ENCODE data around the gene NFATC1.

NFATC1 gene

GRCh38 chr18:79368681-79369080, 27.0 kb upstream of the NFATC1 start:
- no peak for ATAC-seq
- no peak for TF ChIP-seq ZC3H10 (CRISPR knock-in tag; IDR thresholded peaks at IDR 0.05)
- no peak for TF ChIP-seq BACH2 (CRISPR knock-in tag; IDR thresholded peaks at IDR 0.05; ENCODE audit: borderline replicate concordance)
- TF ChIP-seq ESRRG (CRISPR knock-in tag; IDR thresholded peaks at IDR 0.05): no peak
- no peak for TF ChIP-seq SNAI2 (CRISPR knock-in tag; IDR thresholded peaks at IDR 0.05)
- no peak for TF ChIP-seq ZNF565 (CRISPR knock-in tag; conservative IDR thresholded peaks at IDR 0.05; ENCODE audit: low read depth)
- TF ChIP-seq TSHZ2 (CRISPR knock-in tag; IDR thresholded peaks at IDR 0.05): no peak
- no peak for TF ChIP-seq GLIS3 (CRISPR knock-in tag; IDR thresholded peaks at IDR 0.05)
- TF ChIP-seq, protein P1, sequence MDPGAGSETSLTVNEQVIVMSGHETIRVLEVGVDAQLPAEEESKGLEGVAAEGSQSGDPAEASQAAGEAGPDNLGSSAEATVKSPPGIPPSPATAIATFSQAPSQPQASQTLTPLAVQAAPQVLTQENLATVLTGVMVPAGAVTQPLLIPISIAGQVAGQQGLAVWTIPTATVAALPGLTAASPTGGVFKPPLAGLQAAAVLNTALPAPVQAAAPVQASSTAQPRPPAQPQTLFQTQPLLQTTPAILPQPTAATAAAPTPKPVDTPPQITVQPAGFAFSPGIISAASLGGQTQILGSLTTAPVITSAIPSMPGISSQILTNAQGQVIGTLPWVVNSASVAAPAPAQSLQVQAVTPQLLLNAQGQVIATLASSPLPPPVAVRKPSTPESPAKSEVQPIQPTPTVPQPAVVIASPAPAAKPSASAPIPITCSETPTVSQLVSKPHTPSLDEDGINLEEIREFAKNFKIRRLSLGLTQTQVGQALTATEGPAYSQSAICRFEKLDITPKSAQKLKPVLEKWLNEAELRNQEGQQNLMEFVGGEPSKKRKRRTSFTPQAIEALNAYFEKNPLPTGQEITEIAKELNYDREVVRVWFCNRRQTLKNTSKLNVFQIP (CRISPR knock-in tag; IDR thresholded peaks at IDR 0.05; ENCODE audit: borderline replicate concordance, low read depth): no peak
- TF ChIP-seq, protein P2, sequence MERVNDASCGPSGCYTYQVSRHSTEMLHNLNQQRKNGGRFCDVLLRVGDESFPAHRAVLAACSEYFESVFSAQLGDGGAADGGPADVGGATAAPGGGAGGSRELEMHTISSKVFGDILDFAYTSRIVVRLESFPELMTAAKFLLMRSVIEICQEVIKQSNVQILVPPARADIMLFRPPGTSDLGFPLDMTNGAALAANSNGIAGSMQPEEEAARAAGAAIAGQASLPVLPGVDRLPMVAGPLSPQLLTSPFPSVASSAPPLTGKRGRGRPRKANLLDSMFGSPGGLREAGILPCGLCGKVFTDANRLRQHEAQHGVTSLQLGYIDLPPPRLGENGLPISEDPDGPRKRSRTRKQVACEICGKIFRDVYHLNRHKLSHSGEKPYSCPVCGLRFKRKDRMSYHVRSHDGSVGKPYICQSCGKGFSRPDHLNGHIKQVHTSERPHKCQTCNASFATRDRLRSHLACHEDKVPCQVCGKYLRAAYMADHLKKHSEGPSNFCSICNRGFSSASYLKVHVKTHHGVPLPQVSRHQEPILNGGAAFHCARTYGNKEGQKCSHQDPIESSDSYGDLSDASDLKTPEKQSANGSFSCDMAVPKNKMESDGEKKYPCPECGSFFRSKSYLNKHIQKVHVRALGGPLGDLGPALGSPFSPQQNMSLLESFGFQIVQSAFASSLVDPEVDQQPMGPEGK (CRISPR knock-in tag; IDR thresholded peaks at IDR 0.05; ENCODE audit: borderline replicate concordance): no peak
- TF ChIP-seq RARB (CRISPR knock-in tag; IDR thresholded peaks at IDR 0.05): no peak
- no peak for TF ChIP-seq ARNTL (CRISPR knock-in tag; IDR thresholded peaks at IDR 0.05; ENCODE audit: borderline replicate concordance, low read depth)
- no peak for TF ChIP-seq ZFP30 (CRISPR knock-in tag; IDR thresholded peaks at IDR 0.05)
- TF ChIP-seq CSRNP3 (CRISPR knock-in tag; IDR thresholded peaks at IDR 0.05): no peak
- TF ChIP-seq ZFP3 (CRISPR knock-in tag; IDR thresholded peaks at IDR 0.05): no peak
- no peak for TF ChIP-seq ZNF70 (CRISPR knock-in tag; IDR thresholded peaks at IDR 0.05)
- TF ChIP-seq ZNF8 (CRISPR knock-in tag; IDR thresholded peaks at IDR 0.05): no peak

DNA sequence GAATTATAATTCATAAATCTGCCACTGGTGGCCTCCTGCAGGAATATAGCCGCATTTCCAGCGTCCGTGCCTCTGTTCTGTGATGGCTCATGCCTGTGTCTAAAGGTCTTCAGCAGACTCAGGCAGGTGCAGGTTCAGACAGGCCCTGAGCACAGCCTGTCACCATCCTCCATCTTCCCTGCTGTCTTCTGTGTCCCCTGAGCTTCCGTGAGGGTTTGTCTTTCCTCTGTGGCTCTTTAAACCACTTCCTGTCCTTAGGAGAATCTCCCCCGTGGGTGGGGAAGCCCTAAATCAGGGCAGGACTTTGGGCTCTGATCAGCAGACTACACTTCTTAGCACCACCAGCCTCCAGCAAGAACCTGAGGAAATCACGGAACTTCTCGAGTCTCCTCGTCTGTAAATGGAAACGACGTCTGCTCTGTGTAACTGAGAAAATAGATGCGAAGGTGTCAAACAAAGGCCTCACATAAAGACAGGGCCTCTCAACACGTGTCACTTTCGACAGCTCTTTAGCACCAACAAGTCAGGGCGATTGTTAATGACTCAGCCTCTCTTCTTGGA, 24.1 kb upstream of the NFATC1 start:
- no peak for ATAC-seq

More for the DNA sequence above, 24.1 kb upstream of the NFATC1 start:
- no peak for TF ChIP-seq TSHZ2 (CRISPR knock-in tag; IDR thresholded peaks at IDR 0.05)
